SKM-1 (cell line): ENCODE data around the gene SLC26A3.
A peak's percentile ranks its signal among the peaks of the same experiment; 100 is the strongest.
"Not testable (repeated sequence)": the region's sequence is repeated elsewhere in the genome, so short reads cannot be mapped to it uniquely, and the experiment has no call there.

Experiments
- DNase-seq: peaks from one replicate; lab custom pipeline; 2025; ENCODE audit not compliant: unreplicated experiment; lab: John Stamatoyannopoulos, UW

SLC26A3 gene

DNA sequence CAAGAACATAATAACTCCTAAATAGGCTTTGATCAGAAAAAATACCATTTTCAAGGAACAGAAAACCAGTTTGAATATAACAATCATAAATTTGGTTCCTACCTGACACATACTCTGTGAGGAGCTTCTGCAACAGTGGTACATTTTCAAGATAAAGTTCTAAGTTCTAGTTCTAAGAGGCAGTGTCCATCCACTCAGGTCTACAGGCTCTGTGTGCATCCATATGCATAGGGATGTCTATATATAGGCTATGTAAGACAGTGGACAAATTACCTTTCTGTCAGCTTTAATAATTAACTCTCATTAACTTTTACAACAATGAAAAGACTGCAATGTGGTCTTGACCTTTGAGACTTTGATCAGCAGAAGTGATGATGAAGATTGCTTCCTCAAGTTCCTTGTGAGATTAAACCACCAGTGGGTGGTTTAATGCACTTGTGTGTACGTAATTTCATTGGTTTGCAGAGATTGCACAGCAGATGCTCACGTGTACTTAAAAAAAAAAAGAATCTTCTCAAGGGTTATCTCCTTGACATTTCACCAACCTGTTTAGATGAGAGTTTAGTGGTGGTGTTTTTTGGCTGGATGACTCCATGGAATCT is at the start of gene SLC26A3:
Gene SLC26A3, minus strand, starts transcription at position 215 of the 602 bp plus-strand sequence. CDS start 8,714 bp downstream, outside the sequence.
- no peak for DNase-seq

- DNase-seq = no peak
Measured at GRCh38 chr7:107850643-107851042, 47.6 kb upstream of the SLC26A3 start.

DNA sequence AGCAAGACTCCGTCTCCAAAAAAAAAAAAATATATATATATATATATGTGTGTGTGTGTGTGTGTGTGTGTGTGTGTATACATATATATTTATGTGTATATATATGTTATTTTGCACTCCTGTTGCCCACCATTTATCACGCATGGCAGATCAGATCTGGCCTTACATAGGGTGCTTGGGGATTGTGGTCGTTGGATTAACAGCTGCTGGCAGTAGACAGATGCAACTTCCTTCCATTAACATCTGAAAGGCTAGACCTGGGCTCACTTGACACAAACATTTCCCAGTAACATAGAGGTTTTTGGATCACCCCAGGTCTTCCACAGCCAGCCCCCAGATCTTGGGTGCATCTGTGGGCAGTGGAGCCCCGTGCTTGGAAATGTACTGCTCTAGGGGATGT is 47.2 kb upstream of the SLC26A3 start:
- DNase-seq = no peak

DNA sequence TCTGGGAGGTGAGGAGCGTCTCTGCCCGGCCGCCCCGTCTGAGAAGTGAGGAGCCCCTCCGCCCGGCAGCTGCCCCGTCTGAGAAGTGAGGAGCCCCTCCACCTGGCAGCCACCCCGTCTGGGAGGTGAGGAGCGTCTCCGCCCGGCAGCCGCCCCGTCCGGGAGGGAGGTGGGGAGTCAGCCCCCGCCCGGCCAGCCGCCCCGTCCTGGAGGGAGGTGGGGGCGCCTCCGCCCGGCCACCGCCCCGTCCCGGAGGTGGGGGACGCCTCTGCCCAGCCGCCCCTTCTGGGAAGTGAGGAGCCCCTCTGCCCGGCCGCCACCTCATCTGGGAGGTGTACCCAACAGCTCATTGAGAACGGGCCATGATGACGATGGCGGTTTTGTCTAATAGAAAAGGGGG is 45.2 kb upstream of the SLC26A3 start:
- not testable (repeated sequence) for DNase-seq

- not testable (repeated sequence) for DNase-seq
Measured at GRCh38 chr7:107847836-107848175, 44.8 kb upstream of the SLC26A3 start.

DNA sequence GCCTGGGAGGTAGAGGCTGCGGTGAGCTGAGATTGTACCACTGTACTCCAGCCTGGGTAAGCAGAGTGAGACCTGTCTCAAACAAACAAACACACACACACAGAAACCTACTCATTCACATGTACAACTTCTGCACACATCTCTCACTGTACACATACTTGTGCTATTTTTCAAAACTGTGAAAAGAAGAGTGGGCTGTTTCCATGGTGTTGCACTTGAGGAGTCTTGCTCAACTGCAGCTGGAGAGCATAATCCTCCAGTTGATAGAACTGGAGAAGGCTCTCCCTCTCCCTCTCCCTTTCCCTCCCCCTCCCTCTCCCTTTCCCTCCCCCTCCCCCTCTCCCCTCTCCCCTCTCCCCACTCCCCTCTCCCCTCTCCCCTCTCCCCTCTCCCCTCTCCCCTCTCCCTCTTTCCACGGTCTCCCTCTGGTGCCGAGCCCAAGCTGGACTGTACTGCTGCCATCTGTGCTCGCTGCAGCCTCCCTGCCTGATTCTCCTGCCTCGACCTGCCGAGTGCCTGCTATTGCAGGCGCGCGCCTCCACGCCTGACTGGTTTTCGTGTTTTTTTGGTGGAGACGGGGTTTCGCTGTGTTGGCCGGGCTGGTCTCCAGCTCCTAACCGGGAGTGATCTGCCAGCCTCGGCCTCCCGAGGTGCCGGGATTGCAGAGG is 44.3 kb upstream of the SLC26A3 start:
- no peak for DNase-seq

GRCh38 chr7:107846324-107846723 is 43.3 kb upstream of the SLC26A3 start:
- DNase-seq = peak; percentile 26

- DNase-seq = no peak
Measured at GRCh38 chr7:107843184-107843583, 40.2 kb upstream of the SLC26A3 start.

GRCh38 chr7:107842213-107842612 is 39.2 kb upstream of the SLC26A3 start:
- no peak for DNase-seq

GRCh38 chr7:107838816-107839565 is 36.0 kb upstream of the SLC26A3 start:
- no peak for DNase-seq

DNA sequence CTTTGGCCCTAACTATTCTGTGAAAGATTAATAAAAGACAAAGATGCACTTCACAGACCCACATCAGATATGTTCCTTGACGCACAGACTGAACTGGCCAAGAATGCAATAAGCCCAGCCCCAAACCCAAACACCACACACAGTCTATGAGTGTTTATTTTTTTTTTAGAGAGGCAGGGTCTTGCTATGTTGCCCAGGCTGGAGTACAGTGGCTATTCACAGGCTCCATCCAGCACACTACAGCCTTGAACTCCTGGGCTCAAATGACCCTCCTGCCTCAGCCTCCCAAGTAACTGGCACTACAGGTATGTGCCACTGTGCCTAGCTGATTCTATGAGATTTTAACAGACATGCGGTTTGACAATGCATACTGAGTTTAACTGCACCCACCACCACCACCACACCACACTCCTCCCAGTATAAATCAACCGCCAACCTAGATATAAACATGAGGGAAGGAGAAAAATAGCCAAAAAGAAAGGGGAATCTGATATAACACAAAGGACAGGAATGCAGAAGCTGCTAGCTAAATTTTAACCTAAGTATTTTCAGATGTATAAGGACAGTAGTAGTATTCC is 35.1 kb upstream of the SLC26A3 start:
- DNase-seq = no peak

GRCh38 chr7:107837145-107837512 is 34.1 kb upstream of the SLC26A3 start:
- no peak for DNase-seq

DNA sequence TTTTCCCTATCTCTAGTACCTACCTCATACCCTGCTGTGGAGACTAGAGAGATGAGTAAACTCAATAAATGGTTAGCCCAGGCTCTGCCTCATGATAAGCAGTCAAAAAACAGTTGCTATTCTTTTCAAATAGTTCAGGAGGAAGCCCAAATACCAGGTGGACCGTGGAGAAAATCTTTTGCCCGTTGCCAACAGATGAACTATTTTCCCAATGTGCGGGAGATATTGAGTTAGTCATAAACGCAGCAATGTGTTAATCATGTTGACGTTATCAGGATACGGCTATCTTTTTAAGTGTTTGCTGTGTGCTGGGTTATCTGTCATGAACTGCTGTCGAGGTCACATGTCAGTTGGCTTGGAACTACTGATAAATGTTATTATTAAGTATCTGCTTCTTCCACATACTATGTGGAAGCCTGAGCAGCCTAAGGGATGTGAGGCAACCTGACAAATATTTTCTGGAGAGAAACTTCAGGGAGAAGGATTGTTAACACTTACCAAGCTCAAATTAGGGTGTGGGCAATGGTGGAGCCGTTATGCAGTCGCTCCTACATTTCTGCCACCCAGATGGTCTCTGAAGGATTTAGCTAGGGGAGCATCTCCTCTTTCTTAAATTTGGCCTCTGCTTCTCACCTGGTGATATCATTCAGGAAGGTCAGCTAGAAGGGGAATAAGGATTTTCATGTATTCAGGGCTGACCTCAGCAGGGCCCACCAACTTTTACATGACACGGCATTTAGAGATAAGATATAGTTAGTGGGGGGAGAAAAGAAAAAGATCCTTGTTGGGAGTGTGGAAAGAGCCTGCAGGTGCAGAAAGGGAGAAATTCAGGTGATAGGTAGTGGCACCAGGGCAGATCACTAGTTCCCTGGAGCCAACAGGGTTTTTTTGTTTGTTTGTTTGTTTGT is 33.5 kb upstream of the SLC26A3 start:
- DNase-seq = no peak

DNA sequence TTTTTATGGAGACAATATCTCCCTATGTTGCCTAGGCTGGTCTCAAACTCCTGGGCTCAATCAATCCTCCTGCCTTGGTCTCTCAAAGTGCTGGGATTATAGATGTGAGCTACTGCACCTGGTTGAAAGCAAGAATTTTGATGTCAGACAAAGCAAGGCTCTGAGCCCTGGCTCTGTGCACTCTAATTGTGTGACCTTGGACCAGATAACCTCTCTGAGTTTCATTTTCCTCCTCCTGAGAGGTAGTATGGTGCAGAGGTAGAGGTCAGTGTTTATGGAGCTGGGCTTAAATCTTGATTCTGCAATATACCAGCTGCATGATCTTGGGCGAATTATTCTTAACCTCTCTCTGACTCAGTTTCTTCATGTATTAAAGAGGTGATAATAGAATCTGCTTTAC is 31.4 kb upstream of the SLC26A3 start:
- no peak for DNase-seq

DNA sequence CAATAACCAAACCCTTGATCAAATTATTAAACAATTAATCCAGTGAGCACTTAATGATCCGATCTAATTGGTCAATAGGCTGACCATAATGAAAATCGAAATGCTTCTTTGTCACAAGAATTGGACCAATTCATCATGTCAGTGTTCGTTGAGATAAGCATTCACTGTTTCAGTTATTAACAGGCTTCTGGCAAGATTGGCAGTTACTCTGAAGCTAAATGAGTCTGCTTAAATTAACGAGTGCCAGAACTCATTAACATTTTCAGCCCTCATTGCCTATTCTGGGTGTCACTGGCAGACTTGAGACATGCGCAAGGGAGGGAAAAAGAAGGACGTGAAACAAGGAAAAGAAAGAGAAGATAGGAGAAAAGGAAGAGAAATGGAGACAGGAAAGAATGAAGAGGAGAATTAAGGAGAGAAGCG is 30.7 kb upstream of the SLC26A3 start:
- no peak for DNase-seq

DNA sequence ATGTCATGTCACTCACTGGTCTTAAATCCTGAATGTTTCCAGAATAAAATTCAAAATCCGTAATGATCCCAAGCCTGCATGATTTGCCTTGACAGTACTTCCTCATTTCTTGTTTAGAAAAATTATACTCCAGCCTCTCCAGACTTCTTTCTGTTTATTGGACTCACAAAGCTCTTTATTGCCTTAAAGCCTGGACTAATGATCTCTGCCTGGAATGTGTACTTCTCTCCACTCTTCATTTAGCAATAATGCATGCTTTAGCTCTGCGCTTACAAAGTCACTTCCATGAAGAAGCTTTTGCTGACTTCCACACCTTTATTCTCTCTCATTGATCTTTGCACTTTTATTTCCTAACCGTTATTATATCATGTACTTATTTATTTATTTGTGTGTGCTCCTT is 27.4 kb upstream of the SLC26A3 start:
- no peak for DNase-seq

DNA sequence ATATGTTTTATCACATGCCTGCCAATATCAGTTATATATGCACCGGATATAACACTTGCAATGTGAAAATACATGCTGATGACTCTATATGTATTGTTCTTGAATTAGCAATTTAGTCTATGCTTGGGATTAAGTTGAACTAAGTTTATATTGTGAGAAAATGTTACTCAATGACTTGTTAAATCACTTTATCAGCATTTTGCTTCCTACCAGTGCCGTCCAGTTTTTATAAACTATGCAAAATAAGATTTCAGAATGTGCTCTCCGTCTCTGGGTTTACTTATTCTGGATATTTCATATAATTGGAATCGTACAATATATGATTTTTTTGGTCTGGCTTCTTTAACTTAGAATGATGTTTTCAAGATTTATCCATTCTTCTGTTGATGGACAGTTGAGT is 25.5 kb upstream of the SLC26A3 start:
- DNase-seq = no peak

GRCh38 chr7:107827501-107827900 is 24.5 kb upstream of the SLC26A3 start:
- DNase-seq = no peak

DNA sequence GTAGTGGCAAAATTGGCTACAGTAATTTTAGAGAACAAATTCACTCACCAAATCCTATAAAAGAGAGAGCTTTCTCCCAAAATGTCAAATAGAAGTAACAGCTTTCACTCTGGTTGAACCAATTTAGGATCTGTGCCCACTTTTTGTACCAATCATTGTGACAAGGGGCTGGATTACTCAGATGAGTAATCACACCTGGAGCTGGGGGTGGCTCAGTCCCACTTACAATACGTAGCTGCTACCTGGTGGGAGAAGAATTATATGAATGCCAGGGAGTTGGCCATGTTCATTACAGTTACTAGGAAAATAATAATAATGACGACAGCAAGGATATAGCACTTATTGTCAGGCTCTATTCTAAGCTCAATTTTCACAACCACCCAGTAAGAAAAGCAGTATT is 23.4 kb upstream of the SLC26A3 start:
- no peak for DNase-seq

- no peak for DNase-seq
Measured at GRCh38 chr7:107824858-107825257, 21.8 kb upstream of the SLC26A3 start.

- DNase-seq = no peak
Measured at GRCh38 chr7:107818622-107819021, 15.6 kb upstream of the SLC26A3 start.
